Activated T-cell treated with anti-CD3 and anti-CD28 coated beads, Interleukin-2, amount 50 U/mL, for 4 hours (primary cell): Measurements from ENCODE around the gene CNNM4. TPM values are rescaled to one million over a fixed set of nuclear protein-coding genes. Genes with fewer than 3 reads are reported as not detected.

ENCODE experiments used
- ATAC-seq, 2 donors: fragments of 200-7000 bp; cut with Tn5 transposase; one replicate each; pipeline ENCODE4 v1.10.0; 2021
- DNase-seq: peaks from one replicate; pipeline ENCODE4 v3.0.0-alpha.2; 2020
- H3K27me3 Mint-ChIP-seq: one replicate; pipeline ENCODE4 v1.8.0; 2021; ENCODE audit warnings: low read depth, mixed read lengths
- H3K36me3 Mint-ChIP-seq: one replicate; pipeline ENCODE4 v1.8.0; 2022; ENCODE audit warnings: mixed read lengths; ENCODE audit not compliant: insufficient read depth
- H3K4me1 Mint-ChIP-seq: one replicate; pipeline ENCODE4 v1.8.0; 2021; ENCODE audit warnings: low read depth, mixed read lengths
- H3K4me3 Mint-ChIP-seq: one replicate; pipeline ENCODE4 v1.8.0; 2021; ENCODE audit warnings: mild to moderate bottlenecking, moderate library complexity, mixed read lengths
- H3K9me3 Mint-ChIP-seq: one replicate; pipeline ENCODE4 v1.8.0; 2021; ENCODE audit warnings: mixed read lengths
- total RNA-seq, 3 donors: library from RNA; stranded (reverse); gene quantifications; one replicate each; pipeline ENCODE4 v1.2.1, GENCODE V29; 2021

Gene CNNM4
- total RNA-seq, result 1 to 10 TPM; 6.3 to 6.9 (median 6.4) TPM

GRCh38 chr2:96760036-96760985 is at the start of gene CNNM4:
Gene CNNM4, plus strand, starts transcription at chr2:96760902. Its CDS starts 98 bp downstream, at chr2:96761000.
- Mint-ChIP-seq H3K27me3 (no peaks in the 10 kb centered on the region), H3K4me1 (peaks cover 47% of the 10 kb centered on the region), H3K4me3 (peak within 1 kb of the TSS; percentile 84), H3K9me3 (no peaks in the 10 kb centered on the region), H3K36me3 (no peaks in the 10 kb centered on the region)
- ATAC-seq, result peak; percentile 95
- peak; percentile 88 for DNase-seq

GRCh38 chr2:96710985-96711384 is 49.7 kb upstream of the CNNM4 start:
- ATAC-seq (no peak), DNase-seq (no peak)
- no peaks in the 10 kb centered on the region for H3K9me3 Mint-ChIP-seq
- peaks cover 35% of the 10 kb centered on the region for H3K36me3 Mint-ChIP-seq
- no peaks in the 10 kb centered on the region for H3K4me1 Mint-ChIP-seq
- no peak overlapping the region for H3K4me3 Mint-ChIP-seq
- no peaks in the 10 kb centered on the region for H3K27me3 Mint-ChIP-seq

GRCh38 chr2:96715658-96716057 is 45.0 kb upstream of the CNNM4 start:
- Mint-ChIP-seq H3K27me3 (no peaks in the 10 kb centered on the region), H3K4me1 (no peaks in the 10 kb centered on the region), H3K9me3 (no peaks in the 10 kb centered on the region), H3K4me3 (no peak overlapping the region), H3K36me3 (peaks cover 23% of the 10 kb centered on the region)
- DNase-seq, result no peak
- no peak for ATAC-seq

- Mint-ChIP-seq H3K36me3 (peaks cover 18% of the 10 kb centered on the region), H3K9me3 (no peaks in the 10 kb centered on the region), H3K4me1 (no peaks in the 10 kb centered on the region), H3K4me3 (no peak overlapping the region), H3K27me3 (no peaks in the 10 kb centered on the region)
- no peak for DNase-seq
- ATAC-seq, result no peak
Observed at GRCh38 chr2:96716388-96716787, 44.3 kb upstream of the CNNM4 start.

GRCh38 chr2:96726131-96726530 is 34.6 kb upstream of the CNNM4 start:
- Mint-ChIP-seq H3K4me3 (no peak overlapping the region), H3K9me3 (no peaks in the 10 kb centered on the region), H3K27me3 (no peaks in the 10 kb centered on the region), H3K4me1 (no peaks in the 10 kb centered on the region), H3K36me3 (peaks cover 17% of the 10 kb centered on the region)
- ATAC-seq (no peak), DNase-seq (no peak)

GRCh38 chr2:96727431-96727830 is 33.3 kb upstream of the CNNM4 start:
- DNase-seq (no peak), ATAC-seq (no peak)
- H3K4me1 Mint-ChIP-seq, result no peaks in the 10 kb centered on the region
- no peaks in the 10 kb centered on the region for H3K9me3 Mint-ChIP-seq
- no peak overlapping the region for H3K4me3 Mint-ChIP-seq
- peaks cover 18% of the 10 kb centered on the region for H3K36me3 Mint-ChIP-seq
- no peaks in the 10 kb centered on the region for H3K27me3 Mint-ChIP-seq

- no peak for ATAC-seq
- no peak for DNase-seq
- Mint-ChIP-seq H3K4me3 (no peak overlapping the region), H3K27me3 (no peaks in the 10 kb centered on the region), H3K9me3 (no peaks in the 10 kb centered on the region), H3K4me1 (no peaks in the 10 kb centered on the region), H3K36me3 (peaks cover 31% of the 10 kb centered on the region)
Observed at GRCh38 chr2:96729748-96730147, 31.0 kb upstream of the CNNM4 start.

- Mint-ChIP-seq H3K4me3 (no peak overlapping the region), H3K4me1 (peaks cover 3% of the 10 kb centered on the region), H3K36me3 (peaks cover 34% of the 10 kb centered on the region), H3K27me3 (no peaks in the 10 kb centered on the region), H3K9me3 (no peaks in the 10 kb centered on the region)
- DNase-seq (no peak), ATAC-seq (no peak)
Observed at GRCh38 chr2:96730212-96730611, 30.5 kb upstream of the CNNM4 start.

GRCh38 chr2:96733931-96734330 is 26.8 kb upstream of the CNNM4 start:
- ATAC-seq (no peak), DNase-seq (no peak)
- H3K27me3 Mint-ChIP-seq, result no peaks in the 10 kb centered on the region
- H3K36me3 Mint-ChIP-seq, result peaks cover 27% of the 10 kb centered on the region
- H3K9me3 Mint-ChIP-seq, result no peaks in the 10 kb centered on the region
- peaks cover 15% of the 10 kb centered on the region for H3K4me1 Mint-ChIP-seq
- H3K4me3 Mint-ChIP-seq, result no peak overlapping the region

- peaks cover 27% of the 10 kb centered on the region for H3K36me3 Mint-ChIP-seq
- DNase-seq (no peak), ATAC-seq (no peak)
- peaks cover 26% of the 10 kb centered on the region for H3K4me1 Mint-ChIP-seq
- H3K27me3 Mint-ChIP-seq, result no peaks in the 10 kb centered on the region
- no peaks in the 10 kb centered on the region for H3K9me3 Mint-ChIP-seq
- H3K4me3 Mint-ChIP-seq, result no peak overlapping the region
Observed at GRCh38 chr2:96734880-96735583, 25.7 kb upstream of the CNNM4 start.

GRCh38 chr2:96737251-96737650 is 23.5 kb upstream of the CNNM4 start:
- peaks cover 18% of the 10 kb centered on the region for H3K36me3 Mint-ChIP-seq
- H3K27me3 Mint-ChIP-seq, result no peaks in the 10 kb centered on the region
- H3K4me3 Mint-ChIP-seq, result no peak overlapping the region
- ATAC-seq, result no peak
- peaks cover 33% of the 10 kb centered on the region for H3K4me1 Mint-ChIP-seq
- no peaks in the 10 kb centered on the region for H3K9me3 Mint-ChIP-seq
- no peak for DNase-seq

GRCh38 chr2:96737831-96738230 is 22.9 kb upstream of the CNNM4 start:
- DNase-seq (no peak), ATAC-seq (no peak)
- Mint-ChIP-seq H3K9me3 (no peaks in the 10 kb centered on the region), H3K4me3 (peak overlapping the region; percentile 6), H3K27me3 (no peaks in the 10 kb centered on the region), H3K36me3 (peaks cover 17% of the 10 kb centered on the region), H3K4me1 (peaks cover 33% of the 10 kb centered on the region)

- no peaks in the 10 kb centered on the region for H3K9me3 Mint-ChIP-seq
- H3K27me3 Mint-ChIP-seq, result no peaks in the 10 kb centered on the region
- peaks cover 6% of the 10 kb centered on the region for H3K36me3 Mint-ChIP-seq
- peak overlapping the region; percentile 97 for H3K4me3 Mint-ChIP-seq
- DNase-seq (no peak), ATAC-seq (no peak)
- peaks cover 33% of the 10 kb centered on the region for H3K4me1 Mint-ChIP-seq
Observed at GRCh38 chr2:96739076-96739632, 21.5 kb upstream of the CNNM4 start.

GRCh38 chr2:96739633-96740428 is 20.9 kb upstream of the CNNM4 start, which contains the start of gene LMAN2L:
Gene LMAN2L, minus strand, starts transcription at chr2:96740064. Its CDS starts 24 bp downstream, at chr2:96740040.
- ATAC-seq (peak; percentile 100), DNase-seq (peak; percentile 92)
- Mint-ChIP-seq H3K27me3 (no peaks in the 10 kb centered on the region), H3K4me1 (peaks cover 33% of the 10 kb centered on the region), H3K9me3 (no peaks in the 10 kb centered on the region), H3K36me3 (peaks cover 3% of the 10 kb centered on the region), H3K4me3 (peak within 1 kb of the TSS; percentile 97)
